ENCODE data around the gene GAL.

GAL gene

DNA sequence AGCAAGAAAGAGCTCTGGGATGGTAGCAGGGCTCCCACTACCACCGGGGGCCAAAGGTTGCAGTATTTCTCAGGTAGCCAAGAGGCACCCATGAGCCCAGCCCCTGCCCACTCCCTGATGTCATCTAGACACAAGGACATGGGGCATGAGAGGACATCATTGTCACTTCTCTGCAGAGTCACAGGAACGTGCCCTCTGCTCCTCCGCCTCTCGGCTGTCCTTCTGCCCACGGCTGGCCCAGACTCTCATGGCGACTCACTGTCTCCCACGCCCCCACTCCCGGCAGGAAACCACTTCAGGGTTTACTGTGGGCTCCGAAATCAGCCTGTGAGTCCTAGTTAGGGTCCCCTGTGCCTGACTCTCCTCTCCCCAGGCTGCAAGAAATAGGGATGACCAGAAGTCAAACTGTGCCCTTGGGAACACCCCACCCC lies 1.8 kb upstream of the GAL start:
- no peak for DNase-seq (ENCODE audit: low spot score)

DNA sequence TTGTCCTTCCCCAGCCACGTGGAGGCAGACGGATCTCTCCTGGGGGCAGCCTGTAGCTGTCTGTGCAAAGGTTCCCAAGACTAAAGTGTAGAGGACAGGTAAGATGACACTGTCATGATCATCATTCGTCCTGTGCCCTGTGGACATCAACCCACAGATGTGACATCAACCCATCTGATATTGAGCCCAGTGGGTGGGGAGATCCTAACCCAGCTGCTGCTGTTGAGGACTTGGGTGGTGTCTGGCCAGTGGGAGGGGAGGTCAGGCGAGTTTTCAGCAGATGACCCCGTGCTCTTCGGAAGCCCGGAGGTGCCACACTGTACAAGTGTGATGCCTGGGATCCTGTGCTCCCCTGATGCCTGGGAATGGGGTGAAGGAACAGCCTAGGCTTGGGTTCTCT lies 1.2 kb upstream of the GAL start:
- no peak for DNase-seq (ENCODE audit: low spot score)

DNA sequence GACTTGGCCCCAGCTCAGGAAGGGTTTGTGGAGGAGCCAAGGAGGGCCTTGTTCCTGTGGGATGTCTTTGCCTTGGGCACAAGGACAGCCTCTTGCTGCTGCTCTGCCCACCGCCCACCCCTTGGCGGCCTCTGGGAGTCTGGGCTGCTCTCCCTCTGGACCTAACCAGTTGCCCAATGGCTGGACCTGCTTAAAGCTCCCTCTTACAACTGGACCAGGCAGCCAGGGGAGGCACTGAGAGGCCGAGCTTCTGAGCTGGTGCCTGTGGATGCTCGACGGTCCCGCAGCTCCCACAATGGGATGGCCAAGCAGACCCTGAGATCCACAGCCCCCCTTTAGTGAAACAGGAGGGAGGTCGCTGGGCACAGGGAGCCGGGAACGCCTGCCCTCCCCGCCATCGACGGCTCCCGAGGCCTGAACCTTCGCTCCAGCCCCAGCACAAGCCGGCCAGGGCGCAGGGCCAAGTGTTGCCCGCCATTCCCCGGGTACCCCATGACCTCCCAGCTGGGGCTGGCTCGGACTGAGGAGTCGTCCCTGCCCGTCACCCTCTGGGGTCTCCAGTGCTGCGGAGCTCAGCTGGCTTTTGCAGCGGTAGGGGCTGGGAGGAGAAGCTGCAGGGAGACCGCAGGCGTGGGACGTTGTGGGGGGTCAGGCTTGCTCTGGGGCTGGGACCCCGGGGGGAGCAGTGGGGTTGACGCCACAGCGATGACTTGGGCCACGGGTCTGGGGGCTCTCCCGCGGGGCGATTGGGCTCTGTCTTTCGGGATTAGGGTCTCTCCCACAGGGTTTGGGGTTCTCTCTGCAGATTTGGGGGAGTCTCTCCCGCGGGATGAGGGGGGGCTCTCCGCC lies 584 bp upstream of the GAL start:
- DNase-seq (ENCODE audit: low spot score) = no peak

DNA sequence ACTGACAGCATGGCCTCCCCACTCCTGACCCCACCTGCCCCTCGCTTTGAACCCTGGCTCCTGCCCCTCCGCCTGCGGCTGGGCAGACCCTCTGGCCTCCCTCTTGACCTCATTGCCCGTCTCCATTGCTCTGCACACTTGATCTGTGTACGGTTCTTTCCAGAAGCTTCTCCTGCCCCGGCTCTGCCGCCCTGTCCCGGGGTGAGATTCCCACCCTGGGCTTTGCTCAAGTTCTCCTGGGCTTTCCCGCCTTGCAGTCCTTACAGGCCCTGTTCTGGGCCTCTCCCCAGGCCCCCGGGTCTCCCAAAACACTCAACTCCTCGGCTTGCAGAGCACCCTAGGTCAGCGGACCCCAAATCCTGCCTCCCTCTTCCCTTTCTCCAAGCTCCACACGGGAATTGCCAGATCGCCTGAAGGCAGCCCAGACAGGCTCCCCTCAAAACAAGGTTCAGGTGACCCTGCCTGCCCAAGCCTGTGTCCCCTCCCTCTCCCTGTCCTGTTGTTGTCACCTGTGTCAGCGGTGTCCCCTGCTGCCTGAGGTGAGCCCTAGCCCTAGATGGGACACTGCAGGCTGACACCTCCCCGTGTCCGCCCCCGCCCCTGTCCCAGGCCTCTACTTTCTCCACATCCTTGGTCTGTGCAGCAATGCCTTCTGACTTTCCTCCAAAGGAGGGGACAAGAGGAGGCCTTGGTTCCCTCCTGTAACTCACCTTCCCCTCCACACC lies 1.5 kb downstream of the GAL start:
- DNase-seq (ENCODE audit: low spot score) = no peak

DNA sequence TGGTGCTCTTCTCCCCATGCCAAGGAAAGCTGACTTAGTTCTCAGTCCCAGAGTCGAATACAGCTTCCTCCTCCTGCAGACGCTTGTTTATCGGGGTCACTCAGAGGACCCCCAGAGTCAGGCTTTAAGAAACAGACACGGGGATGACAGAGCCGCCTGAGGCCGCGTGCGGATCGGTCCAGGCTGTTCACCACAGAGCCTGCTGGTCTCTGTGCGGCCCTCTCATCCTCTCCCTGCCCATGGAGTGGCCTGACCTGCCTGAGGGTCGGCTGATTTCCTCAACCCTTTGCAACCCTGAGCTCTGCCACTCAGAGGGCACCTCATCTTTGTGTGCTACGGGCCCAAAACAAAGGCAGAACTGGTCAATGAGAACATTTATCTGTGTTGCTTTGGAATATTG lies 2.1 kb downstream of the GAL start:
- DNase-seq (ENCODE audit: low spot score) = no peak

DNA sequence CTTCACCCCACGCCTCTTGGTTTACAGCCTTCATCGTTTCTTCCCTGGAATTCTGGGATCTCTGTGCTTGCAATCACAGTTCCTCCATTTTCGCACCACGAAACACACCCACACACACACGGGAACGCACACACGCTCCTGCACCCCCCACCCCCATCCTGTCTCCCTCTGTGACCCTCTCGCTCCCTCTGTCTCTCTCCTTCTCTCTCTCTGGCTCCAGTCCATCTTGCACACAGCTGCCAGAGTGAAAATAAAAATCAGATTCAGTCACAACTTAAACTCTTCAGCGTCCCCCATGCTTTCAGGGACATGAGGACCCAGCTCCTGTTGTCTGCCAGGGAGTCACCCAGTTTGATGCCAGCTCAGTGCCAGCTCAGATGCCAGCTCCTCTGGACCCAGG lies 3.0 kb downstream of the GAL start:
- DNase-seq (ENCODE audit: low spot score) = no peak

DNA sequence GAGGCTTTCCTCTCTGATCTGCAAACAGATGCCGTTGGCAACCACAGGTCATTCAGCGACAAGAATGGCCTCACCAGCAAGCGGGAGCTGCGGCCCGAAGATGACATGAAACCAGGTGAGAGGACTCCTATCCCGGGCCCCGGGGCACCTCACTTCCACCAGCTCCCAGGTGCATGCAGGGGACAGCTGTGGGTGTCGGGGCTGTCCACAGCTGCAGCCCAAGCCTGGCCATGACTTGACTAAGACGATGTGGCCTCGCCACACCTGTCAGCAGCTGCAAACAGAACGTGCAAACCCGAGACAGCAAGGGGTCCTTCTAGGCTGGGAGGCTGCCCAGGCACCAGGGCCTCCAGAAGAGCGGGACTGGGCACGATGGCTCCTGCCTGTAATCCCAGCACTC lies 3.6 kb downstream of the GAL start:
- no peak for DNase-seq (ENCODE audit: low spot score)

DNA sequence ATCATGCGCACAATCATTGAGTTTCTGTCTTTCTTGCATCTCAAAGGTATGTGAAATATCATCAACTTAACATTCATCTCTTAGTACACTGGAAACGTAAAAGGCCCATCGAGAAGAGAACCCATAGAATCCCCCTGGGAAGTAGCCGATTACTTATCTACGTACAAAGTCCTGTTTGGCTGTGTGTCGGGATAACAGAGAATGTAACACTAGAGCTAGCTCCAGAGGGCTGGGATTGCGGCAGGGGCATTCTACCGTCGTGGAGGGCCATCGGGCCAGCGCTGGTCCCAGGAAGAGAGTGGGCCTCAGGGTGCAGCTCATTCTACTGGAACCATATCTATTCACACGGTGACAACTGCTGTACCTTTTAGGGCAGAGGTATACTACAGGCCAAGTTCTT lies 4.5 kb downstream of the GAL start:
- no peak for DNase-seq (ENCODE audit: low spot score)

DNA sequence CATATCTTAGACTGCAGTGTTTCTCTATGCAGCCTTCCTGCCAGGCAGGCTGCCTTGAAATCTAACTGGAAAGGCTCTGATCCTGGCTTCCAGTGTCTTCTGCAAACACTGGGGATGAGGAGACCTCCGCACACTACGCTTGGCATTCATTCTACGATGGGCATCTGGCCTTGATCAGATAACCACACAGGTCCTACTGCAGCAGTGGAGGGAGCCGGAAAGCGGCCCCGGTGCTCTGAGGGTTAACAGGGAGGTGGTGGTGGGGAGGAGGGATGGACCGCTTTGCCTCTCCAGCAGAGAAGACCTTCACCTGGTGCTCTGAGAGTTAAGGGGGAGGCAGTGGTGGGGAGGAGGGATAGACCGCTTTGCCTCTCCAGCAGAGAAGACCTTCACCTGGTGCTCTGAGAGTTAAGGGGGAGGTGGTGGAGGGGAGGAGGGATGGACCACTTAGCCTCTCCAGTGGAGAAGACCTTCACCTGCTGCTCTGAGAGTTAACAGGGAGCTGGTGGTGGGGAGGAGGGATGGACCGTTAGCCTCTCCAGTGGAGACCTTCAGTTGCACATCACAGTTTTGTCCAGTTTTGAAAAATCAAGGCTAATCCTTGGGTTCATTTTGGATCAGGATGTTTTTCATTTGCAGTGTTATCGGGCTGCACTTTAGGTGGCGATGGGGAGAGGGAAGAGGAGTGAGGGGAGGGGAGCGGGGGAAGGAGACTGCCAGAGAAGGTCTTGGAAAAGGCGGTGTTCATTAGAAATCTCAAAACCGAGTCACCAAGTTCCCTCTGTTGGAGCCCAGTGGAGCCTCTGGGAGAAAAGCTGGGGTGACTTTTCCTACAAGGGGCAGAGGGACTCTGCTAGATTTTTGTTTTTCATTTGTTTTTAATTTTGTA lies 5.6 kb downstream of the GAL start:
- DNase-seq (ENCODE audit: low spot score) = no peak

DNA sequence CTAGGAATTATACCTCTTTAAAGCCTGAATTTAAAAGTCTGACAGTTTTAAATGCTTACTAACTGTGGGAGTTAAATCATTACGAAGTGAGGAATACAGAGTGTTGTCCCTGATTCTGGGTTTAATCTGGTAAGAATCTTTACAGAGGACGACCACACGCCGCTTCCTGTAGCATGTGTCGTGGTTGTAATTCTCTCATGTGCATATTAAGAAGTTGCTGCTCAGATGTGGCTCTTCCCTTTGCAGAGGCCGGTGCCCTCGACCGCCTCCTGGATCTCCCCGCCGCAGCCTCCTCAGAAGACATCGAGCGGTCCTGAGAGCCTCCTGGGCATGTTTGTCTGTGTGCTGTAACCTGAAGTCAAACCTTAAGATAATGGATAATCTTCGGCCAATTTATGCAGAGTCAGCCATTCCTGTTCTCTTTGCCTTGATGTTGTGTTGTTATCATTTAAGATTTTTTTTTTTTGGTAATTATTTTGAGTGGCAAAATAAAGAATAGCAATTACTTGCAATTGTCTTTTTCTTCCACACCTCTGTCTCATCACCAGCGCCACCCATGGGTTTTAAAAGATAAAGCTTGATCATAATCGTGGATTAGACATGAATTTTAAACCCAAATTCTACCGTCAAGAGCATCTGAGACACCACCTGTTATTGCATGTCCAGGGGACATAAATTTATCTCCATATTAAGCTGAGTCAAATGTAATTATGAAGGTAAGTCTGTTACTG lies 6.5 kb downstream of the GAL start:
- DNase-seq (ENCODE audit: low spot score) = no peak

DNA sequence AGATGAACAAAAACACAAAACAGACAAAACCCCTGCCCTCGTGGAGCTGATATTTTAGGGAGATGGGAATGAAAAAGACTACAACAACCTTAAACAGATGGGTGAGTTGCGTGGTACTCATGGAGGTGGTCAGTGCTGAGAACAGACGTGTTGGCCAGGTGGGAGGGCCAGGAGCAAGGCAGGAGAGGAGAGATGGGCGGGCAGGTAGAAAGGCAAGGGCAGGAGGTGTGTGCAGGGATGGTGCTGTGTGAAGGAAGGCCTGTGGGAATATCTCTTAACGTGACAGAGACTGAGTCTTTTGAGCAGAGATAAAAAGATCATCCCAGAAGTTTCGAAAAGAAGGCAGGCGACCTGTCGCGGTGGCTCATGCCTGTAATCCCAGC lies 7.0 kb downstream of the GAL start:
- DNase-seq (ENCODE audit: low spot score) = no peak

DNA sequence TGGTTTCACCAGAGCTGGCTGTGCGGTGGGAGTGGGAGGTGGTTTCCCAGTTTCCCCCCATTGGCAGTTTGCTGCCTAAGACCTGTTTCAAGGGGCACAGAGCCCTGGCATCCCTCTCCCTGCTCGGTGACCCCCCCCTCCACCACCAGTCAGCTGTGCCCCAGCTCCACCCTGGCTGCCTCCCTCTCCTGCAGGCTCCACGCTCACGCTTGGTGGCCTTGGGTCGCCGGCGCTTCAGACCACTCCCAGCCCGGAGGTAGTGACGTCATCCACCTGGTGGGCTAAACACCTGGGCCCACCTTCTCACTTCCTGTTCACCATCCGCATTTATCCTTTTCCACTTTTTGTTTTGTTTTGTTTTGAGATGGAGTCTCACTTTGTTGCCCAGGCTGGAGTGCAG lies 7.8 kb downstream of the GAL start:
- no peak for DNase-seq (ENCODE audit: low spot score)

DNA sequence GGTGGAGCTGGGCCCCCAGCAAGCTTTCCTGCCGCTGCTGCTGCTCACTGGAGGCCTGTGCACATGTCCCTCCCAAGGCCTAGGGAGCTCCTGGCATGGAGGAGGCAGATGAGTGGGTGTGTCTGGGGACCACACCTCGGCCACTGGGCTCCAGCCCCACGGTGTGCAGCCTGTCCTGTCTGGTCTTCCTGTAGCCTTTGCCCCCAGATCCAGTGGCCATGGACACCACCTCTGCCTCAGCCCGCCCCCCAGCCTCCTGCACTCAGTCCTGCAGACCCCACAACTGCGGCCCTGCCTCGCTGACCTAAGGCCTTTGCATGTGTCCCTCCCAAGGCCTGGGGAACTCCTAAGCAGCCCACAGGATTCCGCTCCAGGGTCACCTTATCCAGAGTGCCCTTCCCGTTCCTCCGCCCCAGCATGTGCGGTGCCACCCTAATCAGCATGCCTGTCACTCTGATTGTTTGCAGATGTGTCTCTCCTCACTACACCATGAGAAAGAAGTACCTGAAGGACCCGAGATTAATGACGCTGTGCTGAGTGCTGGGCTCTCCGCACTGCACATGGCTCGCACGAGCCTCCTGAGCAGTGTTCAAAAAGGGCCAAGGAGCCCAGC lies 8.6 kb downstream of the GAL start:
- no peak for DNase-seq (ENCODE audit: low spot score)

DNA sequence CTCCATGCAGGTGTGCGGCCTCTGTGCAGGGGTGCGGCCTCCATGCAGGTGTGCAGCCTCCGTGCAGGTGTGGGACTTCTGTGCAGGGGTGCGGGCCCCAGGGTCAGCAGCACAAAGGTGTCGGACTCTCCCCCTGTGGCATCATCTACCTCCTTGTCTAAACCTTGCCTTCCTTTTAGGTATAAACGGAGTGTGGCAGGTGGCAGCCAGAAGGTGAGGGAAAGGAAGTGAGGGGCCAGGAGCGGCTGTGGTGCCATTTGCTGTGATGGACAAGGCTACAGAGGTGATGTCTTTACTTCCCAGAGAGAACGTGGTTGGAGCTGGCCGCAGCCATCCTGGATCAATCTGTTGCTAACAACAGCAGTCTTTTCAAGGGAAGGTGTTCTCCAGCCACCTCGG lies 9.1 kb downstream of the GAL start:
- DNase-seq (ENCODE audit: low spot score) = no peak

DNA sequence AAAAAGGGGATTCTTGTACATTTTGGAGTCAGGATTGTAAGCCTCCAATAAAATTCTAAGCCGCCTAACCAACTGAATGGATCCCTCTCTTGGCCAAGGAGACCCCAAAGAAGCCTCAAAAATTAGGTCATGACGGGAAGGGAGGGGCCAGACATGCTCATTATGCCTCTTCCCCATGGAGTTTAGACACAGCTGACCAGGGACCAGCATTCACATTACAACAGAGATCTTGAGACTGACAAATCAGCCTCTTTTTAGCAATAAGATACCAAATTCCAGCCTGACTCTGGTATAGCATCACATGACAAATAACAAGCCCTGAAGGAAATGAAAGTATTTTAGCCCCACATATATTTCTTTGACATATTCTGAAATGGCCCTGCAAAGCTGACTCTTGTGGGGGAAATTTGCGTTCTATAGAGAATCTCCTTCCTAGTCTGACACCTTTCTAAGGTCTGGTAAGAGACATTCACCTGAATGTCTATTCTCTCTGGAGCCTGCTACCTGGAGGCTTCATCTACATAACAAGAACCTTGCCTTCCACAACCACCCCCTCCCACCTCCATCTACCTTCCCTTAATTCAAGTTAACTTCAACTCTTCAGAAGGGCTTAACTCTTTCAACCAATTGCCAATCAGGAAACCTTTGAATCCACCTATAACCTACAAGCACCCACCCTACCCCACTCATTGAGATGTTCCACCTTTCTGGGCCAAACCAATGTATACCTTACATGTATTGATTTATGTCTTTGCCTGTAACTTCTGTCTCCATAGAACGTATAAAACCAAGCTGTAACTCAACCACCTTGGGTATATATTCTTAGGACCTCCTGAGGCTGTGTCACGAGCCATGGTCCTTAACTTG lies 10.3 kb downstream of the GAL start:
- DNase-seq (ENCODE audit: low spot score) = no peak

DNA sequence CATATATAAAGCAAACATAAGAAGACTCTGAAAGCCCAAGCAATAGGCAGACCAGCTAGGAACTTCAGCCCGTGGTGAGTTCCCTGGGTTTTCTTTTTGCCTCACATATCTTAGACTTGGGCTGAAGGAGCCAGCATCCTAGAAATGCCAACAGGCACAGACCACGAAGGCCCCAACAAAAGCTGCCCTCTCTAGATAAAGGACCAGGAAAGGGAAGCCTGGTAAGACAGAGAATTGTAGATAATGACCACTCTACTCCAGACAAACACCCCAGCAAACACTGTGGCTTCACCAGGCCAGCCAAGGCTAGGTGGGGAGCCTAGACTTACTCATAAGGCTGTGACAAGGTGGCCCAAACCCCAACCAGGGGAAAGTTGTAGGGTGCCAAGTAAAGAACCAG lies 11.2 kb downstream of the GAL start:
- no peak for DNase-seq (ENCODE audit: low spot score)

DNA sequence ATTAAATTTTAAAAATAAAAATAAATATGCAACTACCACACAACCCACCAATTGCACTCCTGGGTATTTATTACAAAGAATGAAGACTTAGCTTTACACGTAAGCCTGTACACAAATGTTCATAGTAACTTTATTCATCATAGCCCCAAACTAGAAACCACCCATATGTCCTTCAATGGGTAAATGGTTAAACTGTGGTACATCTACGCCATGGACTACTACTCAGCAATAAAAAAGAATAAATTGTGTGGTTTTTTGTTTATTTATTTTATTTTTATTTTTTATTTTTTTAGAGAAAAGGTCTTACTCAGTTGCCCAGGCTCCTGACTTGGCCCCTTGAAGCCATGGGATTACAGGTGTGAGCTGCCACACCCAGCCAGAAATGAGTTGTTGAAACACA lies 14.6 kb downstream of the GAL start:
- DNase-seq (ENCODE audit: low spot score) = no peak

DNA sequence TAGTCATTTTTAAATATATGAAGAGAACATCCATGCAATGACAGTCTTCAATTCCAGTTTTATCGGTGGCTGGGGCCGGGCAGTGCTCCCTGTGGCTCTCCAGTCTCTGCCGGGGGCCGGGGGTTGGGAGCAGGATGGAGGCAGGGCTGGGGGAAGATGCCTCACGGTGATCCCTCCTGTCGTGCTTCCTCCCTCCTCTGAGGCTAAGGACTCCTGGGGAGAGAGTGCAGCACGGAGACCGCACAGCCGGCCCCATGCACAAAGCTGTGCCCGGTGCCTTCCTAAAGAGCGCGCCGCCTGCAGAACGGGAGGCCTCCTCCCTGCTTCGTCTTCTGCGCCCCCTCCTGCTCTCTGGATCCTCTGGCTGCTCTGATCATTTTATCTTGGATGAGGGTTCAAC lies 20.5 kb downstream of the GAL start:
- no peak for DNase-seq (ENCODE audit: low spot score)

DNA sequence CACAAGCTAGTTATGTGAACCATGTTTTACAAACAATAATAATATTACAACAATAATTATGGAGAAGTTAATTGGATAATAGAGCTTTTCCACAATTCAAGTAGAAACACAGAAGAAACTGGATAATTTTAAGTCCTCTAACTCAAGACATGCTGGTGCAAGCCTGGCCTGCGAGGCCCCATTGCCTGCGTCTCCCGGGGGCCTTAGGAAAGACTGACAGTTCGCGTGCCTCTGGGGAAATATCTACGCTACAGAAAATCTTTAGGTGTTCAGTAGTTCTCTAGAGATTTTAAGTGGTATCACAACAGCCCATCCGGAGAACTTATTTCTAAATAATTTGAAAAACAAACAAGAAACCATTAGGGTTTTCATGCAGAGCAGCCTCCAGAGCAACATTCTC lies 23.2 kb downstream of the GAL start:
- no peak for DNase-seq (ENCODE audit: low spot score)

DNA sequence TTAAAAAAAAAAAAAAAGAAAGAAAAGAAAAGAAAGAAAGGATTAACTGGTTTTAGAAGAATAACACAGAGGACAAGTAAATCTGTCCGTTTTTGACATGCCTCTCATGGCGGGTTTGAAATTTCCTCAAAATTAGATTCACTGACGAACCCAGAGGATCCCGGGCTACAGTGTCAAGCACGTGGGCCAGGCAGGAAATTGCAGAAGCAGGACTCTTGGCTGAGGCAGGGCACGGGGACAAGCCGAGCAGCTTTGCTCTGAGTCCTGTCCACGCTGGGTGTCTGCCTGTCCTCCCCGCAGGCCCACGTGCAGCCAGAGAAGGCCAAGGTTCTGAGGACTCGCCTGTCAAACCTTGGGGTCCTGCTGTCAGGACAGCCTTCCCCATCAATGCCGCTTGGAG lies 24.7 kb downstream of the GAL start:
- no peak for DNase-seq (ENCODE audit: low spot score)

DNA sequence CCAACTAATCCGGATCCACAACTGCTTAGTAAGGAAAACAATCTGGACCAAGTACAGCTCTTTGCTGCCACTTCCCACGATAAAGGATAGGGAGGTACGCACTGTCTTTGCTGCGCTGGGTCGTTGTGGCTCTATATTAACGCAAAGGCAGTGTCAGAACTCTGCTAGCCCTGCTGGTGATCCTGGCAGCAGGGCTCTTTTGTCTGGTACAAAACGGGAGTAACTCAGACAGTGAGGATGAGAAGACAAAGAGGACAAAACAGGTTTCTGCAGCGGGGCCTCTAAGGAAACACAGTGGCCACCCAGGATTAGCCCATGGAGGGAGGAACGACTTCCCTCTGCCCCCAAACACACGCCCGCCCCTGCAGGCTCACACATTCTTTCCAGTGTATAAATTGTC lies 26.1 kb downstream of the GAL start:
- no peak for DNase-seq (ENCODE audit: low spot score)

Measured in hematopoietic multipotent progenitor cell treated with erythropoietin and hydrocortisone succinate and interleukin-3 and kit ligand, for 17 days (in vitro differentiated cells).